ENCODE data around the gene GPR135. TPM values are rescaled to one million over a fixed set of nuclear protein-coding genes. Genes with fewer than 3 reads are reported as not detected.
"Not testable (repeated sequence)": the region's sequence is repeated elsewhere in the genome, so short reads cannot be mapped to it uniquely, and the experiment has no call there.

The GPR135 gene
- total RNA-seq, 1 experiment from 2014 or later, result 0.52 TPM

- no peaks in the 10 kb centered on the region for H3K36me3 Mint-ChIP-seq (ENCODE audit: insufficient read depth, unreplicated experiment)
- no TSS peak for BruUV-seq (replicated peaks)
- ChIA-PET POLR2A (no interaction called here), CTCF (no interaction called here)
- TF ChIP-seq CTCF (IDR thresholded peaks at IDR 0.05; ENCODE audit: insufficient read depth in 1 of 2, low read depth in 1 of 2, low read length in 1 of 2, severe bottlenecking in 1 of 2, unreplicated experiment in 1 of 2), result no peak
- intact Hi-C loops (cut with micrococcal nuclease; ENCODE audit: unreplicated experiment), result no loop called here
- no peak for DNase-seq
- no peaks in the 10 kb centered on the region for H3K36me3 ChIP-seq (ENCODE audit: control insufficient read depth, insufficient read depth, low read length)
- H3K9me3 Mint-ChIP-seq (ENCODE audit: unreplicated experiment), result no peaks in the 10 kb centered on the region
- no peaks in the 10 kb centered on the region for H3K4me1 Mint-ChIP-seq (ENCODE audit: low read depth, unreplicated experiment)
- H3K27me3 ChIP-seq (replicated peaks; ENCODE audit: control insufficient read depth, insufficient read depth, low read length), result no peaks in the 10 kb centered on the region
- no peak overlapping the region for H3K4me3 Mint-ChIP-seq (ENCODE audit: unreplicated experiment)
- no peaks in the 10 kb centered on the region for H3K9me3 ChIP-seq
- H3K27ac Mint-ChIP-seq (ENCODE audit: unreplicated experiment), result no peak overlapping the region
- no peaks in the 10 kb centered on the region; the same call in 1 of the 2 replicates for H3K4me1 ChIP-seq
- no peak overlapping the region for H3K4me3 ChIP-seq (ENCODE audit: low read depth, low read length)
- no peaks in the 10 kb centered on the region for H3K27me3 Mint-ChIP-seq (ENCODE audit: insufficient read depth, unreplicated experiment)
These were observed 11.0 kb downstream of the GPR135 start for GRCh38 chr14:59454139-59454538.

GRCh38 chr14:59451849-59452248, 13.3 kb downstream of the GPR135 start:
- H3K36me3 ChIP-seq (ENCODE audit: control insufficient read depth, insufficient read depth, low read length), result no peaks in the 10 kb centered on the region
- no TSS peak for BruUV-seq (replicated peaks)
- no peaks in the 10 kb centered on the region for H3K9me3 ChIP-seq
- H3K27me3 ChIP-seq (replicated peaks; ENCODE audit: control insufficient read depth, insufficient read depth, low read length), result no peaks in the 10 kb centered on the region
- POLR2A ChIA-PET, result no interaction called here
- Mint-ChIP-seq H3K9me3 (ENCODE audit: unreplicated experiment) (no peaks in the 10 kb centered on the region), H3K27me3 (ENCODE audit: insufficient read depth, unreplicated experiment) (no peaks in the 10 kb centered on the region), H3K36me3 (ENCODE audit: insufficient read depth, unreplicated experiment) (no peaks in the 10 kb centered on the region), H3K4me1 (ENCODE audit: low read depth, unreplicated experiment) (no peaks in the 10 kb centered on the region), H3K27ac (ENCODE audit: unreplicated experiment) (no peak overlapping the region), H3K4me3 (ENCODE audit: unreplicated experiment) (no peak overlapping the region)
- no peak for DNase-seq
- CTCF ChIA-PET, result no interaction called here
- no peaks in the 10 kb centered on the region for H3K4me1 ChIP-seq
- intact Hi-C loops (cut with micrococcal nuclease; ENCODE audit: unreplicated experiment), result no loop called here
- no peak overlapping the region for H3K4me3 ChIP-seq (ENCODE audit: low read depth, low read length)
- no peak for TF ChIP-seq CTCF (IDR thresholded peaks at IDR 0.05; ENCODE audit: insufficient read depth in 1 of 2, low read depth in 1 of 2, low read length in 1 of 2, severe bottlenecking in 1 of 2, unreplicated experiment in 1 of 2)

GRCh38 chr14:59450716-59451115, 14.5 kb downstream of the GPR135 start:
- H3K36me3 ChIP-seq (ENCODE audit: control insufficient read depth, insufficient read depth, low read length), result no peaks in the 10 kb centered on the region
- no peaks in the 10 kb centered on the region for H3K36me3 Mint-ChIP-seq (ENCODE audit: insufficient read depth, unreplicated experiment)
- H3K27ac Mint-ChIP-seq (ENCODE audit: unreplicated experiment), result no peak overlapping the region
- TF ChIP-seq CTCF (IDR thresholded peaks at IDR 0.05; ENCODE audit: insufficient read depth in 1 of 2, low read depth in 1 of 2, low read length in 1 of 2, severe bottlenecking in 1 of 2, unreplicated experiment in 1 of 2), result no peak
- intact Hi-C loops (cut with micrococcal nuclease; ENCODE audit: unreplicated experiment), result no loop called here
- H3K4me3 ChIP-seq (ENCODE audit: low read depth, low read length), result no peak overlapping the region
- no peaks in the 10 kb centered on the region for H3K9me3 Mint-ChIP-seq (ENCODE audit: unreplicated experiment)
- ChIA-PET POLR2A (no interaction called here), CTCF (no interaction called here)
- no peaks in the 10 kb centered on the region for H3K9me3 ChIP-seq
- BruUV-seq (replicated peaks), result no TSS peak
- H3K27me3 Mint-ChIP-seq (ENCODE audit: insufficient read depth, unreplicated experiment), result no peaks in the 10 kb centered on the region
- DNase-seq, result no peak
- no peaks in the 10 kb centered on the region for H3K4me1 Mint-ChIP-seq (ENCODE audit: low read depth, unreplicated experiment)
- H3K27me3 ChIP-seq (replicated peaks; ENCODE audit: control insufficient read depth, insufficient read depth, low read length), result no peaks in the 10 kb centered on the region
- no peak overlapping the region for H3K4me3 Mint-ChIP-seq (ENCODE audit: unreplicated experiment)
- no peaks in the 10 kb centered on the region for H3K4me1 ChIP-seq

GRCh38 chr14:59448673-59449072, 16.5 kb downstream of the GPR135 start:
- H3K27me3 Mint-ChIP-seq (ENCODE audit: insufficient read depth, unreplicated experiment); CTCF ChIA-PET; H3K27me3 ChIP-seq (replicated peaks; ENCODE audit: control insufficient read depth, insufficient read depth, low read length); H3K36me3 Mint-ChIP-seq (ENCODE audit: insufficient read depth, unreplicated experiment); H3K9me3 ChIP-seq; BruUV-seq (replicated peaks); H3K27ac Mint-ChIP-seq (ENCODE audit: unreplicated experiment); H3K4me1 ChIP-seq; H3K4me3 ChIP-seq (ENCODE audit: low read depth, low read length); H3K4me3 Mint-ChIP-seq (ENCODE audit: unreplicated experiment); H3K4me1 Mint-ChIP-seq (ENCODE audit: low read depth, unreplicated experiment); H3K9me3 Mint-ChIP-seq (ENCODE audit: unreplicated experiment); POLR2A ChIA-PET; DNase-seq; H3K36me3 ChIP-seq (ENCODE audit: control insufficient read depth, insufficient read depth, low read length): not testable (repeated sequence)
- intact Hi-C loops (cut with micrococcal nuclease; ENCODE audit: unreplicated experiment), result loop anchor here (10.0 kb wide), 1 partner anchor 184 kb away; no protein-coding TSS in a partner anchor
